ENCODE data around the gene CTDSPL. TPM values are rescaled to one million over a fixed set of nuclear protein-coding genes. Genes with fewer than 3 reads are reported as not detected.
A peak's percentile ranks its signal among the peaks of the same experiment; 100 is the strongest.
"Not testable (repeated sequence)": the region's sequence is repeated elsewhere in the genome, so short reads cannot be mapped to it uniquely, and the experiment has no call there.

Gene CTDSPL
- total RNA-seq, 1 experiment from 2014 or later: 24.6 TPM

DNA sequence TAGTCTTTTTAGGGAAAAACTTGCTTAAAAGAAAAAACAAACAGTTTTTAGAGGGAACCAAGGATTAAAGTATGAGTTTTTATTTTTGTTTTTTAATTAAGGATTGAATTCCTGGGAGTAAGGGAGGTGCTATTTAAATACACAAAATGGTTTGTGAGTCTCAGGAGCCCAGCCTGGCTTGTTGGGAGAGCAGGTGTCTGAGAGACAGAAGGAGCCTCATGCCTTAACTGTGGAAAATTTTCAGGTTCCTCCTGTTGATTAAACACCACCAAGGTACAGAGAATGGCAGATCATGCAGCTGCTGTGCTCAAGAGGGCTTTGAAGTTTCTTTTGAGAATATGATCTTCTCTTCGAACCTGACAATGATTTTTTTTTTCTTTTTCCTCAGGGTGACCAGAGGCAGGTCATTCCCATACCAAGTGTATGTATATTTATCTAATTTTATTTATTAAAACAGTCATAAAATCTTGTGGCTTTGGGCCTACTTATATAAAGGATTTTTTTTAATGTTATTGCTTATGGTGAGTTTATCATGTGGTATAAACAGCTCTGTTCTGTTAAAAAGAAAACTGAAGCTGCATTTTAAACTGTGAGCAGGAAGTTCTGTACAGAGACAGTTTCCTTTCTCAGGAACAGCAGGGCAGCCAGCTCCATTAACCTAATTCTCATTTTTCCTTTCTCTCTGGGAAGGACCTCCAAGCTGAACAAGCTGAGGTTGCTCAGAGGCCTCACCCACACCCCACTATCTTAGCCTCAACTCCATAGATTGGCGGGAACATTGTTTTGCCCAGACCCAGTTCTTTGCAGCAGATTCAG is 95.3 kb downstream of the CTDSPL start:
- DNase-seq: no peak
- Histone ChIP-seq H3K9me3 (peaks cover 5% of the 10 kb centered on the region; the same call in 1 of the 2 replicates), H3K4me3 (no peak overlapping the region), H3K36me3 (peaks cover 8% of the 10 kb centered on the region; the same call in 1 of the 2 replicates), H3K27me3 (no peaks in the 10 kb centered on the region)

GRCh38 chr3:37957539-37957936 is 95.9 kb downstream of the CTDSPL start:
- Histone ChIP-seq H3K9me3 (peaks cover 5% of the 10 kb centered on the region; the same call in 1 of the 2 replicates), H3K36me3 (peaks cover 8% of the 10 kb centered on the region; the same call in 1 of the 2 replicates), H3K27me3 (no peaks in the 10 kb centered on the region), H3K4me3 (no peak overlapping the region)
- DNase-seq: no peak

- no peaks in the 10 kb centered on the region for H3K9me3 ChIP-seq
Measured at GRCh38 chr3:37961622-37962431, 100.1 kb downstream of the CTDSPL start.

DNA sequence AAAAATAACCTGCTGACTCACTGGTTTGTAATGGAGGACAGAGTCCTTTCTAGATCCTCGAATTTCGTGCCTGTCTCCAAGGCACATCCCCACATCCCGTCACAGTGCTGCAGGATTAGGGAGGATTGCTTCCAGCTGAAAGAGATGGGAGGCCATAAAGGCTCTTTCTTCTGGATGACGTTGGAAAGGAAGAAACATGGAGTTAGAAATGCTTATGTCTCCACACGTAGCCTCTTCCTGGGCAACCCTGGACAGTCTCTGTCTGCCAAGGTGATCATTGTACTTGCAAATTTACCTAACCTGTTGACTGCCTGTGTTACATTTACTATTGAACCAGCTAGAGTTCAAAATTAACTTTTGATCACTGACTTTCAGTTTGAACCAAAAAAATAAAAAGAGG is 101.3 kb downstream of the CTDSPL start:
- no peaks in the 10 kb centered on the region for H3K27me3 ChIP-seq
- H3K36me3 ChIP-seq: no peaks in the 10 kb centered on the region
- H3K4me3 ChIP-seq: no peak overlapping the region
- H3K9me3 ChIP-seq: no peaks in the 10 kb centered on the region
- no peak for DNase-seq

More at GRCh38 chr3:37961622-37962431, 100.1 kb downstream of the CTDSPL start:
- Histone ChIP-seq H3K27me3 (no peaks in the 10 kb centered on the region), H3K4me3 (no peak overlapping the region), H3K36me3 (no peaks in the 10 kb centered on the region)
- no peak for DNase-seq

GRCh38 chr3:37963635-37964034 is 102.0 kb downstream of the CTDSPL start:
- Histone ChIP-seq H3K36me3 (no peaks in the 10 kb centered on the region), H3K4me3 (no peak overlapping the region), H3K9me3 (no peaks in the 10 kb centered on the region), H3K27me3 (no peaks in the 10 kb centered on the region)
- no peak for DNase-seq

DNA sequence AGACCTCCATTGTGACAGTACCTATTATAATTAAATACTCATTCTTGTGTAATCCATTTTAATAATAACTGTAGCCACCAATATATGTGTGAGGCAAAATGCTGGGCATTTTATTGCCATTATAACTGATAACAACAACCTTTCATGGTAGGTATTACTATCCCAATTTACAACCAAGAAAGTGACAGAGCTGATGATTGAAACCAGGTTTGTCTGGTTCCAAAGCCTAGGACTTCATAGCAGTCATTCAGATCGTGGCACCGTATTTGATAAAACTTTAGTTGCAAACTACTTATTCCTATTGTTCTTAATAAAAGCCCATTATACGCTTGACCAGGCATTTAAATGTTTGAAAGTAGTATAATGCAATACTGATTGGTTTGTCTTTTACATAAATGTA is 102.5 kb downstream of the CTDSPL start:
- no peak overlapping the region for H3K4me3 ChIP-seq
- no peak for DNase-seq

DNA sequence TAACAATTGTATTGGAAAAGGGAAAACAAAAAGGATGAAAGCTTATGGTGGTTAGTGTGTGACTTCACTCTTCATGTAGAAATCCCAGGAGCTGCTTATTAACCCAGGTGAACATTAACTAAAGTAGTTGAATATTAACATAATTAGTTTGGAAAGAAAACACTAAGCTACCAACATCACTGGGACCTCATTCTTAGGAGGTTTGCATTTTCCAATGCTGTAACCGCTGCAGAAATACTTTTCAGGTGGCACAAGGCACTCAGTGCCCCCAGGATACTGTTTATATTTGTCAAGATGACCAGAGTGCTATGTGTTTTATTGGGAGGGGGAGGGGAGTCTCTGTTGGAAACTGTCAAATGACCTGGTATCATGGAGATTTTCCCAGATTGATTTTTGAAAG is 103.0 kb downstream of the CTDSPL start:
- no peak for DNase-seq
- Histone ChIP-seq H3K4me3 (no peak overlapping the region), H3K27me3 (no peaks in the 10 kb centered on the region), H3K9me3 (no peaks in the 10 kb centered on the region), H3K36me3 (no peaks in the 10 kb centered on the region)

More for the DNA sequence above, 102.5 kb downstream of the CTDSPL start:
- no peaks in the 10 kb centered on the region for H3K27me3 ChIP-seq
- H3K9me3 ChIP-seq: no peaks in the 10 kb centered on the region
- H3K36me3 ChIP-seq: no peaks in the 10 kb centered on the region

GRCh38 chr3:37967260-37967881 is 105.7 kb downstream of the CTDSPL start:
- H3K4me3 ChIP-seq: no peak overlapping the region
- H3K9me3 ChIP-seq: no peaks in the 10 kb centered on the region
- DNase-seq: peak; percentile 39
- no peaks in the 10 kb centered on the region for H3K36me3 ChIP-seq
- H3K27me3 ChIP-seq: no peaks in the 10 kb centered on the region

DNA sequence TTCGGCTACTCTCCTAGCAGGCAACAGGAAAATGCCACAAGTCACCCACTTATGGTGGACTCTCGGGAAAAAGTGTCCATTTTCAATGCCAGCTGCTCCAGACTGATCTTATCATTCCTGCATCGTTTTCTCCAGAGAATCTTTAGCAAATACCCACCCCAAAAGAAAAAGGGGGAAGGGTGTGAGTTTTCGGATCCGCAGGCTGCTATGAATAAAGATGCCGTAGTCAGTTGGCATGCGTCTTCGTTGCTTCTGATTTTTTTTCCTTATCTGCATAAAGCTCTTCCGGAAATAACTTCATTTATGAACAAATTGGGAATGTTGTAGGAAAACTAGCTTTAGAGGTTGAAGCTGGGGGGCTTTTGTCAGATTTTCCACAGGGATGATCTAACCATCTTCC is 106.5 kb downstream of the CTDSPL start:
- H3K36me3 ChIP-seq: no peaks in the 10 kb centered on the region
- H3K27me3 ChIP-seq: no peaks in the 10 kb centered on the region
- H3K9me3 ChIP-seq: no peaks in the 10 kb centered on the region
- no peak for DNase-seq
- no peak overlapping the region for H3K4me3 ChIP-seq

DNA sequence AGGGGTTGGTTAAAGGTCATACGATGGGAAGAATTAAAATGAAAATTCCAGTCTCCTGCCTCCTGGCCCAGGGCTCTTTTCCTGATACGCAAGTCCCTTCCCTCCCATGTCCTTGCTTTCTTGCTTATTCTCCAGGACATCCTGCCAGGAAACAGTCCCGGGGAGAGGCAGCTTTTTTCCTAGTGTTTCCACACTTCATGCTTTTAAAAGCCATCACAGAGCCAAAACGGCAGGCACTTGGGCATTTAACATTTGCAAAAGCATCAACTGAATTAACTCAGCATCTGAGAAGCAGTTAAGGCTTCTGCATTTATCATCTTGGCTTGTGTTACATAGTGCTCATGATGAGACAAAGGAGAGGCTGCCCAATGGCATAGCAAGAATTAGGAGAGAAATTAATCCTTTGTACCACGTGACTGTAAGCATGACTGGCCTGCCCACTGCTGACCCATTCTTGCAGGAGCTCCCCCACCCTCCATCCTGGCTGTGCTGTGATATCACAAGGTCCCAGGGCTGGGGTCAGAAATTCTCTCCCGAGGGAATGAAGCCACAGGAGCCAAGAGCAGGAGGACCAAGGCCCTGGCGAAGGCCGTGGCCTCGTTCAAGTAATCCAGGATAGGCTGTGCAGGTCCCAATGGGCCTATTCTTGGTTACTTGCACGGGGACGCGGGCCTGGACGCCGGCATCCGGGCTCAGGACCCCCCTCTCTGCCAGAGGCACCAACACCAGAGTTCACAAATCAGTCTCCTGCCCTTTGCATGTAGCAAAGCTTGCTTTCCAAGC is 107.3 kb downstream of the CTDSPL start:
- Histone ChIP-seq H3K4me3 (no peak overlapping the region), H3K27me3 (no peaks in the 10 kb centered on the region), H3K9me3 (no peaks in the 10 kb centered on the region), H3K36me3 (no peaks in the 10 kb centered on the region)
- no peak for DNase-seq

- no peak overlapping the region for H3K4me3 ChIP-seq
- no peaks in the 10 kb centered on the region for H3K36me3 ChIP-seq
- no peaks in the 10 kb centered on the region for H3K27me3 ChIP-seq
- no peaks in the 10 kb centered on the region for H3K9me3 ChIP-seq
- no peak for DNase-seq
Measured at GRCh38 chr3:37969596-37970100, 108.0 kb downstream of the CTDSPL start.

GRCh38 chr3:37970802-37971201 is 109.1 kb downstream of the CTDSPL start:
- Histone ChIP-seq H3K9me3 (no peaks in the 10 kb centered on the region), H3K36me3 (no peaks in the 10 kb centered on the region), H3K4me3 (no peak overlapping the region), H3K27me3 (no peaks in the 10 kb centered on the region)
- DNase-seq: no peak

DNA sequence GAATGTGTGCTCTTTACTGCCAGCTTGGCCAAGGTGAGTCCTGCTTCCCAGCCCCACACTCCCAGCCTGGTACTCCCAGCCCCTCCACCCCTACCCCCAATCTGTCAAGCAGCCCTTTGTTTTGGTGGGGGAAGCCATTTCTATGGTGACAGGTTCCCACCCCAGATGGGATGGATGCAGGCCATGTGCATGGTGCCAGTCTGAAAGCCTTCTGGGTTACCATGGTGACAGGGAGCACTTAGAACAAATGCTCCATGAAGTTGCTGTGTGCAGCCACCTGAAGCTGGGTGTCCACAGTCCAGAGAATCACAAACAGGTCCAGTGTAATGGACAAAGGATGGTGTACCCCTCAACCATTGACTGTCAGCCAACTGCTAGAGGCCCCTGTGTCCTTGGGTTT is 109.8 kb downstream of the CTDSPL start:
- Histone ChIP-seq H3K4me3 (no peak overlapping the region), H3K36me3 (no peaks in the 10 kb centered on the region), H3K9me3 (no peaks in the 10 kb centered on the region), H3K27me3 (no peaks in the 10 kb centered on the region)
- no peak for DNase-seq

- not testable (repeated sequence) for H3K9me3 ChIP-seq, H3K27me3 ChIP-seq, DNase-seq, H3K36me3 ChIP-seq, H3K4me3 ChIP-seq
Measured at GRCh38 chr3:37972056-37972455, 110.4 kb downstream of the CTDSPL start.

- Histone ChIP-seq H3K4me3 (no peak overlapping the region), H3K27me3 (no peaks in the 10 kb centered on the region), H3K9me3 (no peaks in the 10 kb centered on the region), H3K36me3 (no peaks in the 10 kb centered on the region)
- DNase-seq: no peak
Measured at GRCh38 chr3:37973246-37974054, 111.8 kb downstream of the CTDSPL start.
